ENCODE measurements around the gene SRCAP.

The SRCAP gene

DNA sequence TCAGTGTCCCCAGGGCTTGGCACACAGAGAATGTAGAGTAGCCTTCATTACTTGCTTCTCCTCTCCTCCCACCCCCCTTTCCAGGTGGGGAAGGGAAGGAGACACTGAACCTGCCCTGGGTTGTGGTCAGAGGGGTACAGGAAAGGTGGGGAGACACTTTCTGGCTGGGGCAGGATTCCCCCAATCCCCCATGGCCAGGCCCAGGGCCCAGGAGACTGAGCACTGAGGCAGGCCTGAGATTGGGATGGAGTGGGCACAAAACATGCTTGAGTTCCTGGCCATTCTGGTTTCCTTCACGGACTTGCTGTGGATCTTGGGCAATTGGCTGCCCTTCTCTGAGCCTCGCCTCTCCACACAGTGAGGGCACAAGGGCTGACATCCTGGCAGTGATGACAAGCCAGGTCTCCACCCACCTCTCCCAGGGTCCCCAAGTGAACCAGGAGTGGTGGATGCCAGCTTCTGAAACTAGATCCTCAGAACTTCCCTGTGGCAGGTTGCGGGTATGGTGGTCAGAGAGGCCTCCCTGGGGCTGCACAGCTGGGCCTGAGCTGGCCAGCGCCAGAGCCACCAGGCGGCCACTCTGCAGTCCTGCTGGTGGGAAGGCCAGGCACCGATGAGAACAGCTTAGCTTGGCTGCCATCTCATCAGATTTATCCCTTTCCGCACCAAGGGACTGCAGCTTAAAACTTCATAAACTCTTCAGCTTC is 78.8 kb downstream of the SRCAP start:
- no peak for DNase-seq

DNA sequence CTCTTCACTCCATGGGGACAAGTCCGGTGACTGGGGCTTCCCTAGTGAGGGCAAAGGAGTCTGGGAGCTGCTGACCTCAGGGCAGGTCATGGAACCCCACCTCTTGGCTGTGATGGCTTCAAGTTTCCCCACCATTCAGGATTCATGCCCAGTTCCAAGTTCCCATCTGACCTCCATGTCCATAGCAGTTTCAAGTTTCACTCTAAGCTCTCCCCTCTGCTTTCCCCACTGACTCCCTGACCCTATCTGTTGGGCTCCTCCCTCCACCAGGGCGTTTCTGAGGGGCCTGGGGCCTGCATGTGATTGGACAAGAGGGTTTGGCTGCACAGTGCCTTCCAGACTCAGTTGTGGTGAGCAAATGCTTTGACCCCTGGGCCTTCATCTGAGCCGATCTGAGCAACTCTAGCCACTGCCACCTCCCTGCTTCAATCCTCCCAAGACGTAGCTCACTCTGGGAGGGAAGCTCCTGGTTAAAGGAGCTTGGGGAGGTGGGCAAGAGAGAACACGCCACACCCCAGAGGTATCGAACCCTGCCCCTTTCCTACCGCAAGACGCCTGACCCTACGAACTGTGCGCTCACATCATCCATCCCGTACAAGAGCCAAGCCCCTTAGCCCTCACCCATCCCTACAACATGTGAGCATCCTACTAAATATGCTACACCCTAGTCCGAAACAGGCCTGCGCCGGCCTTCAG is 79.7 kb downstream of the SRCAP start:
- DNase-seq: no peak

DNA sequence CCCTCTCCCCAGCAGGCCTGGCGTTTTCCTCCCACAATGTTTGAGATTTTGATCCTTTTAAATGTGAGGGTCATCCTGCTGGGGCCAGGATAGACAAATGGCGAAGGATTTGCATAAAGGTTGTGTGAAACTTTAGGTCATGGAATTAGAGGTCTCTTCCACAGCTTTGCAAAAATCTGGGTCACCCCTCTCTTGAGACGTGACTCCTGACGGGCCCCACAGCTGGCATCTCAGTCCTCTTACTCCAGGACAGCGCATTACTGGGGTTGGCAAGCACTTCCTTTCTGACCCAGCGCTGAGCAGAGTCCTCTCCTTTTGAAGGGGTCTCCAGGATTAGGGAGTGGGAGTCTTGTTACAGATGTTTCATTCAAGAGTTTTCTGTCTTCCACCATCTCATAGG is 80.6 kb downstream of the SRCAP start:
- no peak for DNase-seq

DNA sequence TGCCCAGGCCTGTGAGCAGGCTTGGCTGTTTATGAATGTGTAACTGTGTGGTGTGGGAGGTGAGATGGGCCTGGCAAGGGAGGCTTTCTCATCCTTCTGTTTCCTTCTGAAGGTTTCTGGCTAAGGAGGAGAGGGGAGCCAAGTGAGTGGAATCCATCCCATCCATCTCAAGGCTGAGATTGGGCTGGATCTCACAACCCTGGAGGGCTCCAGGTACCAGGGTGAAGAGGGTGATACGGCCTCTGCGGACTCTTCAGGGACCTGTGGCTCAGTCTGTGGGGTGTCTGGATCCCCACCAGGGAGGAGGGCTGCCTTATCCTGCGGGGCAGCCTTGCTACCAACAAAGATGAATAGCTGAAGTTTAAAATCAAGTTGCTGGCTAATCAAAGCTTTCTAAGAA is 81.0 kb downstream of the SRCAP start:
- no peak for DNase-seq

DNA sequence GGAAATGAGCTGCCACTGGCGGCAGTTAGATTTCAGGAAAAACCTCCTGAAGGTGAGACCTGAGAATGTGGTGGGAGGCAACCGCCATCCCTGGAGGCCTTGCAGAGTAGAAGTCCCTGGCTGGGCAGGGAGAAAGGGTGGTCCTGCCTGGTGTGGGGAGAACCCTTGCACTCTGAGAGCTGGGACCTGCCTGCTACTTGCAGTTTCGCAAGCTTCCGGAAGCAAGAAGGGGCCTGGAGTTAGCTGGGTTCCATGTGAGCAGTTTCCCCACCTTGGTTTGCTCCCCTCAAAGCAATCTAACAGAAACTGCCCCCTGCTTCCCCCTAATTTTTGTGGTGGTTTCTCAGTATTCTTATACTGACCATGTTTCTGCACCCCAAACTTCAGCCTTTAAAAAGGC is 81.6 kb downstream of the SRCAP start:
- DNase-seq: no peak

DNA sequence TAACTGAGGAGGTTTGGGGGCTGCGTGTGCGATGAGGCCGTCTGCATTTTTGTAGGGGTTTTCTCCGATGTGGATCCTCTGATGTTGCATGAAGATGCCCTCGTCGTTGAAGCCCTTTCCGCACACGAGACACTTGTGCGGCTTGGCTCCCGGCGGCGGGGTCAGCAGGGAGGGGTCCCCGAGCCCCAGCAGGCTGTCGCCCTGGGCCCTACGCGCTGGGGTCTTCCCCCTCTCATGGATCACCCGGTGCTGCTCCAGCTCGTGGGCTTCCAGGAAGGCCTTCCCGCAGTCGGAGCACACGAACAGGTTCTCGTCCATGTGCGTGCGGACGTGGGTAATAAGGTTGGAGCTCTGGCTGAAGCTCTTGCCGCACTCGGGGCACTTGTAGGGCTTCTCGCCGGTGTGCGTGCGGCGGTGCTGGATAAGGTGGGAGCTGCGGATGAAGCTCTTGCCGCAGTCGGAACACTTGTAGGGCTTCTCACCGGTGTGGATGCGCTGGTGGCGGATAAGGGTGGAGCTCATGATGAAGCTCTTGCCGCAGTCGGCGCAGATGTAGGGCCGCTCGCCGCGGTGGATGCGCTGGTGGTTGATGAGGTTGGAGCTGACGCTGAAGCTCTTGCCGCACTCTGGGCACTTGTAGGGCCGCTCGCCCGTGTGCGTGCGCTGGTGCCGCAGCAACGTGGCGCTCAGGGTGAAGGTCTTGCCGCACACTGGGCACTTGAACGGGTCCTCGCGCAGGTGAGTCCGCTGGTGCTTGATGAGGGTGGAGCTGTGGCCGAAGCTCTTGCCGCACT is 83.7 kb downstream of the SRCAP start:
- DNase-seq: no peak

DNA sequence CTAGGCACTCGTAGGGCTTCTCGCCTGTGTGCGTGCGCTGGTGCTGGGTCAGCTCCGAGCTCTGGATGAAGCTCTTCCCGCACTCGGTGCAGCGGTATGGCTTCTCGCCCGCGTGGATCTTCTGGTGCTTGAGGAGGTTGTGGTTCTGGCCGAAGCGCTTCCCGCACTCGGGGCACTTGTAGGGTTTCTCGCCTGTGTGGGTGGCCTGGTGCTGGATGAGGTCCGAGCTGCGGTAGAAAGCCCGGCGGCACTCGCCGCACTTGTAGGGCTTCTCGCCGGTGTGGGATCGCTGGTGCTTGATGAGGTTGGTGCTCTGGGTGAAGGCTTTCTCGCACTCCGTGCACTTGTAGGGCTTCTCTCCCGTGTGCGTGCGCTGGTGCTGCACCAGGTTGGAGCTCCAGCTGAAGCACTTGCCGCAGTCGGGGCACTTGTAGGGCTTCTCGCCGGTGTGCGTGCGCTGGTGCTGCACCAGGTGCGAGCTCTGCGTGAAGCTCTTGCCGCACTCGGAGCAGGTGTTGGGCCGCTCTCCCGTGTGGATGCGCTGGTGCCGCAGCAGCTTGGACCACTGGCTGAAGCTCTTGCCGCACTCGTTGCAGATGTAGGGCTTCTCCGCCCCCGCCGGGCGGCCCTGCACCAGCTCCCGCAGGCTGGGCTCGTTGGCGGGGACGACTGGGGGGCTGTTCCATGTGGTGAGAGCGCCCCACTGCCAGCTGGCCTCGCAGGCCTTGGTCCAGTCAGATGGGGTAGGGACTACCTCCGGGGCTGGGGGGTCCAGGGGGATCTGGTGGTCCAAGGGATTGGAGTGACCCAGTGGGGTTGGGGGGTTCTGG is 84.5 kb downstream of the SRCAP start:
- DNase-seq: no peak

DNA sequence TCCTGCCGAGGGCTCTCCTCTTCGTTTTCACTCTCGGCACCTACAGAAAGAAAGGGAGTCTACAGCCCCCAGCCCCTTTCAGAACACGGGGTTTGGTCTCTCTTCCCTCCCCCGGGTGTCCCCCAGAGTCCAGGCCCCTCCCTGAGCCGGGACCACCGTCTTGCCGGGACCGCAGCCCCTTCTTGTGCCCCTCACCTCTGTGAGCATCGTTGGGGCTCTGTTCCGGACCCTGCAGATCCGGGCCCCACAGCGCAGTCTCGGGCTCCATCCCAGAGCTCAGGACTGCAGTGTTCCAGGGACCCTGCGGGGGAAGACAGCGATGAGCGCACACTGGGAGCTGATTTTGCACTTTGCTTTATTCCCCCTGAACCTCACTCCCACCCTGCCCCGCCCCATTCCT is 85.2 kb downstream of the SRCAP start:
- no peak for DNase-seq

DNA sequence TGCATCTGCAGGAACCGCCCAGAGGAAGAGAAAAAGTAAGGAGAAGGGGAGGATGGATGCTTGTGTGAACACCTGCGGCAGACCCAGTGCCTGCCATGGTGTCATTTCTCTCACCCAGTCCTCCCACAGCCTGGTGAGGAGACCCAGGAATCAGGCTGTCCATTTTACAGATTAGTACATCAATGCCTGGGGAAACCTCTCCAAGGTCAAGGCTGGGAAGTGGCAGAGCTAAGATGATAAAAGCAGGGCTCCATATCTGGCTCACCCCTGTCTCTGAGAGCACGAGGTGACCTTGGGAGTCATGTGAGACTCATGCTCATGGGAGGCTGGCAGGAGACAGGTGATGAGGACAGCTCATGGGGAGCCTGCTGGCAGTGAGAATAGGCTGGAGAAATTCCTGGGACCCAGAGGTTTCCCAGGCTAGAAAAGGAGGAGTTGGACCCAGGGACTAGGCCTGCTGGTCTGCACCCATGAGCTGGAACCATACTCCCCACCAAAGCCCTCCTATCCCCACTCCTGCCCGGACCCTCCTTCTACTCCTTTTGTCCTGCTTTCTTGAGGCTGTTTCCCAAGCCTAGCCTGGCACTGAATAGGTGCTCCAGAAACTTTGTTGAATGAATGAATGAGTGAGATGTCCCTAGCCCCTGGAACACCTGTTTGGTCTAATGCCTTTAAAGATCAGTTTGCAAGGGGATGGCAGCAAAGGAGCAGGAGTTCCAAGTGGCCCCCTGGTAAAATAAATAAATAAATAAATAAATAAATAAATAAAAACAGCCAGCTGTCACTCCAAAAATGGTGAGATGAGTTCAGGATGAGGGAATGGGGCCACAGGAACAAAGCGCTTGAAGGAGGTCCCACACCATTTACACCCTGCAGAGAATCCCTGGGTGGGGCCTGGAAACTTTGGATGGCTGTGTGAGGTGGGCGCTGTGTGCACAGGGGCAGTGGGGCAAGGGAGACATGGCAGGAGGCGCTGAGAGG is 86.4 kb downstream of the SRCAP start:
- DNase-seq: no peak

DNA sequence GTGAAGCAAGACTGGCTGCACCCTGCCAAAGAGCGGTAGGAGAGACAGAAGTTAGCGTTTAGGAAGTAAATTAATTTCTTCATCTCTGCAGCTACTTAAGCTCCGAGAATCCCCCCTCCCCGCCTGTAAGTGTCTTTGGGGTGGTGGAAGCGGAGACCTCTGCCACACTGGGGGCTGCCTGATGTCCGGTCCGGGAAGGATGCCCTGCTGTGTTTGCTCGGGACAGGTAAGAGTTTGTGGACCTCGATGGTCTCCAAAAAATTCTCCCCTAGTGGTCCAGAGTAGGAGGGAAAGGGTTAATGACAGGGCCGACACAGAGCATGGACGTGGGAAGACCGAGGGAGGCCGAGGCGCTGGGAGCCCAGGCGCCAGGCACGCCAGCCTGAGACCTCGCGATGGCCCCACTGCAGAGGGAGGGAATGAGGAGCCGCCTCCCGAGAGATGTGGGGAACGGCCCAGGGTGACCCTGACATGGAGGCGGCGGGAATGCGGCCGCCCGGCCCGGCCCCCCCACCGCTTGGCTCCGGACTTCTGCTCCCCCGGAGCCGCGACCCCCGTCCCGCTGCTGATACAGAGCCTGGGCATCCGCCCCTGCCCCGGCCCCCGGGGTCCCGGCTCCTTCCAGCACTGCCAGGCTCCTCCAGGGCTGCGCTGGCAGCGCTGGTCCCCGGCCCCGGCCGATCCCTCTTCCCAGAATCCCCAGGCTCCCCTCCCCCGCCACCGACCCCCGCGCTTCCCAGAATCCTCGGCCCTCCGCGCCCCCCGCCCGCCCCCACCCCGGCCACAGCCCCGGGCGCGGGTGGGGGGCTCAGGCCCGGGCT is 87.4 kb downstream of the SRCAP start:
- no peak for DNase-seq

DNA sequence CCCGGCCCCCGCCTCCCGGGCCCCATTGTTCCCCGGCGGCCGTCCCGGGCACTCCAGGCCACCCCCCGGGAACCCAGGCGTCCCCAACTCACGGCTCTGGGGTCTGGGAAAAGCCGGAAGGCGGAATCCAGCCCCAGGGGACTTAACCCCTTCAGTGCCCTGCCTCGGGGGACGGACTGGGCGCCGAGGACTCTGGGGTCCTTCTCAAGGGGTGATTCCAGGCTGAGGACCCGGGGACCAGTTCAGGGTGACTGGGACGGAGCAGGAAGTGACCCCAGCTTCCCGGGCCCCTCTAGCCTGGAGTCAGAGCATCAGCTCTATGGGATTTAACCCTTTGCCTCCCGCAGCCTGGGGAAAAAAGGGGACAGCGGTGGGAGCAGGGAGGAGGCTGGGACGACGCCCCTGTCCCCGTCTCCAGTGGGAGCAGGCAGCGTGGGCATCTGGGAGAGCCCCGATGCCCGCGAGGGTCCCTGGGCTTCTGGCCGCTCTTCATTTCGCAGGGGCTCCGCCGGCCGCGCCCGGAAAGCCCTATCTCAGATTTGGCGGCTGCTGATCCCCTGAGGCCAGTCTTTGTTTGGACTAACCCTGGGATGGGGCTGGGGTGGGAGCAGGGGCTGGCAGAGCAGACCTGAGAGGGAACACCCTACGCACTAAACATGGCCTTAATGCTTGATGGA is 88.1 kb downstream of the SRCAP start, which contains the start of gene ZNF629:
ZNF629 (minus strand) TSS at position 270 of the 677 bp plus-strand sequence. CDS start 2,723 bp downstream, outside the sequence.
- DNase-seq: peak in 1 of 4 experiments; percentile 13

DNA sequence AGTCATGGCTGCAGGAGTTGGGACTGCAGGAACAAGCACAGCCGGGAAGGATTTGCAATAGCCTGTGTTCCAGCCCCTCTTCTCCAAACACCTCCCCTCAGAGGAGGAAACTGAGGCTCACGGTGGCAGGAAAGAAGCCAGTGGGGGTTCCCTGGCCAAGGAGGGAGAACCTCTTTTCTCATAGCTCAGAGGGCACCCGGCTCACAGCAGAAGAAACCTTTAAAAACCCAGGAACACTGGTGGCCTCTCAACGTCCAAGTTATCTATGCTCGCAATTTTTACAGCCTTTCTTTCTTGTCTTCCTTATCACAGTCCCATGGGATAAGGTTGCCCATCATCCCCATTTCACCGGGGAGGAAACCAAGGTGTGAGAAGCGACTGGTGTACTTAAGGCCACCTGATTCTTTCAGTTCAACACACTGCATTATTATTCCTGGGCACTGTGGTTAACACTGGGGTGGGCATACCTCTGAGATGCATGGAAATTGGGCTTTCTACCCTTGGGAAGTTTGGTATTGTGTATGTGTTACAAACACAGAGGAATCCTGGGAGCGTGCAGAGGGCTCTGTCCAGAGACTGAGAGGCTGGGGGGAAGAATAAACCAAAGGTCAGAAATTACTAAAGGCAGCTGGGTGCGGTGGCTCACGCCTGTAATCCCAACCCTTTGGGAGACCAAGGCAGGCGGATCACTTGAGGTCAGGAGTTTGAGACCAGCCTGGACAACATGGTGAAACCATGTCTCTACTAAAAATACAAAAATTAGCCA is 88.8 kb downstream of the SRCAP start:
- no peak for DNase-seq
